ENCODE measurements around the gene ABHD16B.
A peak's percentile ranks its signal among the peaks of the same experiment; 100 is the strongest.

ABHD16B gene

DNA sequence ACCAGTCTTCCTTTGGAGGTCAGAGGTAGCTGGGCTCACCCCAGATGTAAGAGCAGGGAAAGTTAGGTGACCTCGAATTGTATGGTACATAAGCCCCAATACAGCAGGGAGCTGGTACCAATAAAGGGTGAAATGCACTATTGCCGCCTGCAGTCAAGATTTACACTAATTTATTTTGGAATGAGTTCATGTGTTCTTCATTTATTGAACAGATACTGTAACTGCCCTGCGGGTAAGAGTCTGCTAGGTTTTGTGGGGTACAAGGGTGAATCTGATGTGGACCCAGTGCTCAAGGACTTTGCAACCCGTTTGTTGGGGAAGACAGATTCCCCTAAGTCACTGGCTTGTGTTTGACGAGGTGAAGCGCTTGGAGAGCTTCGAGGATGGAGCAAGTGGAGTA lies 31.1 kb downstream of the ABHD16B start:
- ATAC-seq, result no peak
- TF ChIP-seq ZC3H10 (CRISPR knock-in tag; IDR thresholded peaks at IDR 0.05) (no peak), ISL1 (CRISPR knock-in tag; IDR thresholded peaks at IDR 0.05) (no peak), RARB (CRISPR knock-in tag; IDR thresholded peaks at IDR 0.05) (no peak), ZNF565 (CRISPR knock-in tag; conservative IDR thresholded peaks at IDR 0.05; ENCODE audit: low read depth) (no peak), PPARA (CRISPR knock-in tag; IDR thresholded peaks at IDR 0.05; ENCODE audit: borderline replicate concordance) (no peak), ZFP3 (CRISPR knock-in tag; IDR thresholded peaks at IDR 0.05) (no peak), TCF4 (CRISPR knock-in tag; IDR thresholded peaks at IDR 0.05; ENCODE audit: borderline replicate concordance) (no peak), TOX (CRISPR knock-in tag; IDR thresholded peaks at IDR 0.05; ENCODE audit: borderline replicate concordance) (no peak), ZFP30 (CRISPR knock-in tag; IDR thresholded peaks at IDR 0.05) (no peak), BACH2 (CRISPR knock-in tag; IDR thresholded peaks at IDR 0.05; ENCODE audit: borderline replicate concordance) (no peak), SNAI2 (CRISPR knock-in tag; IDR thresholded peaks at IDR 0.05) (no peak), GLIS3 (CRISPR knock-in tag; IDR thresholded peaks at IDR 0.05) (no peak)
- TF ChIP-seq, protein P1, sequence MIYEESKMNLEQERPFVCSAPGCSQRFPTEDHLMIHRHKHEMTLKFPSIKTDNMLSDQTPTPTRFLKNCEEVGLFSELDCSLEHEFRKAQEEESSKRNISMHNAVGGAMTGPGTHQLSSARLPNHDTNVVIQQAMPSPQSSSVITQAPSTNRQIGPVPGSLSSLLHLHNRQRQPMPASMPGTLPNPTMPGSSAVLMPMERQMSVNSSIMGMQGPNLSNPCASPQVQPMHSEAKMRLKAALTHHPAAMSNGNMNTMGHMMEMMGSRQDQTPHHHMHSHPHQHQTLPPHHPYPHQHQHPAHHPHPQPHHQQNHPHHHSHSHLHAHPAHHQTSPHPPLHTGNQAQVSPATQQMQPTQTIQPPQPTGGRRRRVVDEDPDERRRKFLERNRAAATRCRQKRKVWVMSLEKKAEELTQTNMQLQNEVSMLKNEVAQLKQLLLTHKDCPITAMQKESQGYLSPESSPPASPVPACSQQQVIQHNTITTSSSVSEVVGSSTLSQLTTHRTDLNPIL (CRISPR knock-in tag; IDR thresholded peaks at IDR 0.05; ENCODE audit: low read depth), result no peak
- TF ChIP-seq, protein P2, sequence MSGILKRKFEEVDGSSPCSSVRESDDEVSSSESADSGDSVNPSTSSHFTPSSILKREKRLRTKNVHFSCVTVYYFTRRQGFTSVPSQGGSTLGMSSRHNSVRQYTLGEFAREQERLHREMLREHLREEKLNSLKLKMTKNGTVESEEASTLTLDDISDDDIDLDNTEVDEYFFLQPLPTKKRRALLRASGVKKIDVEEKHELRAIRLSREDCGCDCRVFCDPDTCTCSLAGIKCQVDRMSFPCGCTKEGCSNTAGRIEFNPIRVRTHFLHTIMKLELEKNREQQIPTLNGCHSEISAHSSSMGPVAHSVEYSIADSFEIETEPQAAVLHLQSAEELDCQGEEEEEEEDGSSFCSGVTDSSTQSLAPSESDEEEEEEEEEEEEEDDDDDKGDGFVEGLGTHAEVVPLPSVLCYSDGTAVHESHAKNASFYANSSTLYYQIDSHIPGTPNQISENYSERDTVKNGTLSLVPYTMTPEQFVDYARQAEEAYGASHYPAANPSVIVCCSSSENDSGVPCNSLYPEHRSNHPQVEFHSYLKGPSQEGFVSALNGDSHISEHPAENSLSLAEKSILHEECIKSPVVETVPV (CRISPR knock-in tag; IDR thresholded peaks at IDR 0.05), result no peak

DNA sequence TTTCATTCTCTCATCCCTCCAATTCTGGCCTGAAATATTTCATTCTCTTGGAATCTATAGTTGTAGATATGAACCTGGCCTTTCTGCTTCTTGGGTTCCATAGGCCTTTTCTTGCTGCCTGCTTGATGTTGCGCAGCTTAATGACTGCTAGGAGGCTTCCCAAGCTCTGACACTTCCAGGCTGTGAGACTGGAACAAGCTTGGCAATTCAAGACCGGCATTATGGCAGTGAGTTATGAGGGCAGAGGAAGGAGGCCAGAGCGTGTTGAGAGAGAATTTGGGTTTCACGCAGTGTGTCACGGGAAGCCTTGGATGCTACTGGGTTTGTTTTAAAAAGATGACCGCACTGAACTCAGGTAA lies 32.7 kb downstream of the ABHD16B start:
- peak; percentile 4; the same call in 2 of the 3 replicates for ATAC-seq
- TF ChIP-seq, protein P1 (CRISPR knock-in tag; IDR thresholded peaks at IDR 0.05; ENCODE audit: low read depth), result no peak
- no peak for TF ChIP-seq TCF4 (CRISPR knock-in tag; IDR thresholded peaks at IDR 0.05; ENCODE audit: borderline replicate concordance)
- no peak for TF ChIP-seq ESRRG (CRISPR knock-in tag; IDR thresholded peaks at IDR 0.05)
- TF ChIP-seq PPARA (CRISPR knock-in tag; IDR thresholded peaks at IDR 0.05; ENCODE audit: borderline replicate concordance), result no peak
- no peak for TF ChIP-seq ZNF8 (CRISPR knock-in tag; IDR thresholded peaks at IDR 0.05)
- no peak for TF ChIP-seq ZNF70 (CRISPR knock-in tag; IDR thresholded peaks at IDR 0.05)
- TF ChIP-seq ARNTL (CRISPR knock-in tag; IDR thresholded peaks at IDR 0.05; ENCODE audit: borderline replicate concordance, low read depth), result no peak
- no peak for TF ChIP-seq BACH2 (CRISPR knock-in tag; IDR thresholded peaks at IDR 0.05; ENCODE audit: borderline replicate concordance)
- no peak for TF ChIP-seq ZNF565 (CRISPR knock-in tag; conservative IDR thresholded peaks at IDR 0.05; ENCODE audit: low read depth)
- TF ChIP-seq ISL1 (CRISPR knock-in tag; IDR thresholded peaks at IDR 0.05), result no peak
- TF ChIP-seq, protein P3, sequence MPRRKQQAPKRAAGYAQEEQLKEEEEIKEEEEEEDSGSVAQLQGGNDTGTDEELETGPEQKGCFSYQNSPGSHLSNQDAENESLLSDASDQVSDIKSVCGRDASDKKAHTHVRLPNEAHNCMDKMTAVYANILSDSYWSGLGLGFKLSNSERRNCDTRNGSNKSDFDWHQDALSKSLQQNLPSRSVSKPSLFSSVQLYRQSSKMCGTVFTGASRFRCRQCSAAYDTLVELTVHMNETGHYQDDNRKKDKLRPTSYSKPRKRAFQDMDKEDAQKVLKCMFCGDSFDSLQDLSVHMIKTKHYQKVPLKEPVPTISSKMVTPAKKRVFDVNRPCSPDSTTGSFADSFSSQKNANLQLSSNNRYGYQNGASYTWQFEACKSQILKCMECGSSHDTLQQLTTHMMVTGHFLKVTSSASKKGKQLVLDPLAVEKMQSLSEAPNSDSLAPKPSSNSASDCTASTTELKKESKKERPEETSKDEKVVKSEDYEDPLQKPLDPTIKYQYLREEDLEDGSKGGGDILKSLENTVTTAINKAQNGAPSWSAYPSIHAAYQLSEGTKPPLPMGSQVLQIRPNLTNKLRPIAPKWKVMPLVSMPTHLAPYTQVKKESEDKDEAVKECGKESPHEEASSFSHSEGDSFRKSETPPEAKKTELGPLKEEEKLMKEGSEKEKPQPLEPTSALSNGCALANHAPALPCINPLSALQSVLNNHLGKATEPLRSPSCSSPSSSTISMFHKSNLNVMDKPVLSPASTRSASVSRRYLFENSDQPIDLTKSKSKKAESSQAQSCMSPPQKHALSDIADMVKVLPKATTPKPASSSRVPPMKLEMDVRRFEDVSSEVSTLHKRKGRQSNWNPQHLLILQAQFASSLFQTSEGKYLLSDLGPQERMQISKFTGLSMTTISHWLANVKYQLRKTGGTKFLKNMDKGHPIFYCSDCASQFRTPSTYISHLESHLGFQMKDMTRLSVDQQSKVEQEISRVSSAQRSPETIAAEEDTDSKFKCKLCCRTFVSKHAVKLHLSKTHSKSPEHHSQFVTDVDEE (CRISPR knock-in tag; IDR thresholded peaks at IDR 0.05), result no peak

DNA sequence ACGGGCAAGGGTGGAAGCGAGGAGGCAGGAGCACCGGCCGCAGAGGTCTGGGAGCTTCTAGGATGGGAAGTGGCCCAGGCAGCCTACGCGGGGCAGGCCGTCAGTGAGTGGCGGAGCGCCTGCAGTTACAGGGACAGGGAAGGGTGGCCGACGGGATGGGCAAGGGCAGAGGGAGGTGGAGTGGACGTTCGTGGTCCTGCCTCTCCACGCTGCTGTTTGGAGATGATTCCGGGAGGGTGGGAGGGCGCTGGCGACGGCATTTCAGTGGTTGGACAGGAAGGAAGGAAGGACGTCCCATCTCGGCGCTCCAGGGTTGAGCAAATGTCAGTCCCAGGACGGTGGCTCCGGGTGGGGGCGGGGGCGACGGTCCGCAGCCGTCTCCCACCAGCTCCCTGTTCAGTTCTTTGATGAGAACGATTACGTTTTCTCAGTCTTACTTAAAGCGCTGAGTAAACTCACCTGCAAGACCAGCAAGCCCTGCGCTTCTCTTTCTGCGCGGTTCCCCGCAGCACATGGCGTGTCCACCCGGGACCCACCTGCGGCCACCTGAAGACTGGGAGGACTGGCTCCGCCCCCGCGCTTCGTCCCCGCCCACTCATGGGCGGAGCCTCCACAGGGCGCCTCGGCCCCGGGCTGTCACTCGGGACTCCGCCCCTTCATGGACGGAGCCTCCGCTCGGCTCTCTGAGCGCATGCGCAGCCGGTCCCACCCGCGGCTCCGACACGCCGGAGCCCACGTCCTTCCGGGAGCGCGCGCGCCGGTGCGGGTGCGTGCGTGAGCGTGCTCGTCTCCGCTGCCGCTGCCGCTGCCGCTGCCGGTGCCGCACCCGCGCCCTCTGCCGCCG lies 33.3 kb downstream of the ABHD16B start, which contains the start of gene DNAJC5:
Gene DNAJC5, plus strand, starts transcription at position 769 of the 844 bp plus-strand sequence. CDS start 33,220 bp downstream, outside the sequence.
- peak; percentile 94 for ATAC-seq
- TF ChIP-seq, protein P3 (CRISPR knock-in tag; IDR thresholded peaks at IDR 0.05), result peak; percentile 98
- no peak for TF ChIP-seq GLIS3 (CRISPR knock-in tag; IDR thresholded peaks at IDR 0.05)
- TF ChIP-seq CSDC2 (CRISPR knock-in tag; IDR thresholded peaks at IDR 0.05), result 0 out of 2 replicates have a peak, but pooled peaks have one; percentile 24

All from SK-N-SH treated with all-trans-retinoic acid at 6 μM for 48 hours (cell line).